ENCODE measurements around the gene SLC38A10. TPM values are rescaled to one million over a fixed set of nuclear protein-coding genes. Genes with fewer than 3 reads are reported as not detected.

The SLC38A10 gene
- polyA plus RNA-seq, 12 donors = 32.7 to 57.4 (median 40.4) TPM; not detected in 1

DNA sequence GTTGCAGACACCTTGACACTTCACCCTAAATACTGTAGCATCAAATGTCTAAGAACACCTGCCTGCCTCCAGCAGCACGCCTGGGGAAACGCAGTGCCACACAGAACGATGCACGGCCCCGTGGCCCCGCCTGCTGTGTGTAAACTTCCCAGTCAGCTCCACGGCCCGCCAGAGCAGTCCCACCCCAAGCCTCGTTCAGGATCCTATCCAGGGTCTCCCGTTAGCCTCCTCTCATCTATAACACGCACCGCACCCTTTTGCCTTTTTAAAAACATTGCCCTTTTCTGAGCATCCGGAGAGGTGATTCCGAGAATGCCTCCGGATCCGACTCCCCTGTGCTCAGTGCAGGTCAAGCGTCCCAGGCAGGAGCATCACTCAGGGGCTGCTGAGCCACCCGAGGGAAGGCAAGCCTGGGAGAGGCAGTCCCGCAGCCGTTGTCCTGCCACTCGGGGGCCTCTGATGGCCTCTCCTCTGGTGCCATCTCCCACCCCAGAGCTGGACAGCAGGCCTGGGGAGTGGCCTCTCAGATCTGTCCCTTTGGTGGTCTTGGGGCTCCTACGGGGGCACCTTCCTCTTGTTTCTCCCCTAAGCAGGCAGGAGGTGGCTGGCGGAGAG lies 37.9 kb upstream of the SLC38A10 start:
- DNase-seq = no peak

DNA sequence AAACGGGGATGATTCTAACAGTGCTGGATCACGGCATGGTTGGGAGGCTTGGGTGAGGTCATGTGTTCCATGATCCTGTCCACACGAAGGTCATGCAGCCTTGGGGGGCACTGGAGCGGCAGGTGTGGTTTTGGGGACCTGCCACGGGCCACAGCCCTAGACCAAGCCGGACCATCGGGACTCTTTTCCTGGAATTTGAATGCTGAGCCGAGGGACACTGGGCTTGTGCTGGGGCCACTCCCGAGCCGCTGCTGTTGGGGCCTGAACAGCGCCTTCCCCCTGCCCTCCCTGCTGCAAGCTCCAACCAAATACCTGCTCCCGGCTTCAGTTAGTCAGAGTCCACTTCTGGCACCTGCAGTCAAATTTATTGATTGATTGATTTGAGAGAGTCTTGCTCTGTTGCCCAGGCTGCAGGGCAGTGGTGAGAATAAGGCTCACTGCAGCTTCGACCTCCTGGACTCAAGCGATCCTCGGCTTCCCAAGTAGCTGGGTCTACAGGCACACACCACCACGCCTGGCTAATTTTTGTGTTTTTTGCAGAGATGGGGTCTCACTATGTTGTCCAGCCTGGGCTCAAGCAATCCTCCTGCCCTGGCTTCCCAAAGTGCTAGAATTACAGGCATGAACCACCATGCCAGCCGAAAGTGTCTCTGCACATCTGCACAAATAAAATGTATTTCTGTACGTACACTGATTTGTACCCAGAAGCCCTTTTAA lies 37.2 kb upstream of the SLC38A10 start:
- no peak for DNase-seq

DNA sequence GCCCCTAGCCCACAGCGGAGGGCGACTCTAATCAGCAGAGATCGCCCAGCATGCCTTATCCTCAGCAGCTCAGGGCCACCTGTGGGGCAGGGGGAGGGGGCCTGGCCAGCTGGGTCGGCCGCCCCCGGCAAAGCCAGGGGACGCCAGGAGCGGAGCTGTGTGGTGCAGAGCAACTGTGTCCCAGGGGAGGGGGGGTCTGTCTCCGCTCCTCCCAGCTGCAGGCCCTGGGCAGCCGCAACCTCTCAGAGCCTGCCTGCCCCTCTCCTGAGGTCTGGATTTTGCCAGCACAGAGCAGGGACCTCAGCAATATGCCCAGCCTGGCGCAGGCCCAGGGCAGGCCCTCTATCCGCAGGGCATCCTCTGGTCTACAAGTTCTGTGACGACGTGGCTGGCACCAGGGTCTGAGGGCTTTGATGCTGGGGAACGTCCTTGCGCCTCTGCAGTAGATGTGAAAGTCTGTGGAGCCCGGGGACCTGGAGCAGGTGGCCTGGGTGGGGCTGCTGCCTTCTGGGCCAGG lies 36.5 kb upstream of the SLC38A10 start:
- DNase-seq = no peak

DNA sequence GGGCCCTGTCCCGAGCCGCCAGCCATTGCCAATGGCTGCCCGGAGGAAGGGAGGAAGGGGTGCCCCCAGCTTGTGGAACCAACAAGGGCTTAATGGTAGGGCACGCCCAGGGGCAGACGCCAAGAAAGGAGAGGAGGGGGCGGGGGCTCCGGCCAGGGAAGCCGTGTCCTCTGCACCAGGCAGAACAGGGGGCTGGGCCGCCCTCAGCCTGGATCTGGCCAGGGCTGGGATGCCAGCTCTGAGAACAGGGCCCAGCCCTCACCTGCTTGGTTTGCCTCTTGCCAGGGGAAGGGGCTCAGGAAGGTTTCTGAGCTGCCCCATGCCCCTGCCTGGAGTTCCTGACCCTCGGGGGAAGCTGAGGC lies 35.8 kb upstream of the SLC38A10 start:
- no peak for DNase-seq

DNA sequence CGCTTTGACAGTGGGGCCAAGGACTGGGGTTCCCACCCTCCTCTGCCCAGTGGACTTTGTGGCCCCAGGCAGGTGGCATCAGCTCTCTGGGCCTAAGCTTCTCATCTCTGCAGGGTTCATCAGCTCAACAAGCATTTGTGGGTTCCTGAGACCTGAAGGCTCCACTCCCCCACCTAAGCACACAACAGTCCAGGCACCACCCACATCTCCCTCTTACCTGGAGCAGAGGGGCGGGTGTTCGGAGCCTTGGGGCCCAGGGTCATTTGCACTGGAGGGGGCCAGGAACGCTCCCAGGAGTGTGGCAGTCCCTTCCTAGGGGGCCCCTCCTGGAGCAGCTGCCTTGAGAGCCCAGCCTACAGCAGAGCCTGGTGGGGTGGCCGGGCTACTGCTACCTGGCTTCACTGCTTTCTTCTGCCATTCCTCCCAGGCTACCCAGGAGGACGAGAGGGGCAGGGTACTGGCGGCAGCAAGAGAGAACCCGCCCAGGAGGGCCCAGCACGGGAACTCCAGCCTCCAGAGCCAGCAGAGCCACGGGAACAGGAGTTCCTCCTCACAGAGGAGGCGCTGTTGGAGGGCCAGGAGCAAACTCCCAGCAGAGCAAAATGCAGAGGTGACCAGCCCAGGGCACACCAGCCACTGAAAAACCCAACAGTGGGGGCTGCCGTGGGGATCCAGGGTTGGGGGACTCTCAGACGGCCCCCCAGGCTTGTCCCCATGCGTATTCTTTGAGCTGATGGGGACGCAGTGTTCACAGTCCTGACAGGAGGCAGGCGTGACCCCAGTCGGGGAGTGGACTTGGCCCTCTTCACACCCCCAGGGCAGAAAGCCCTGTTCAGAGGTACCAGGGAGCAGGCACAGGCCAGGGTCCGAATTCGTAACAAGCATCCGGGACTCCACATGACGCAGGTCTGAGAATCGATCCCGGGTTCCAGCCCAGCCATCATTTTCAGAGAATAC lies 35.1 kb upstream of the SLC38A10 start:
- DNase-seq = no peak

DNA sequence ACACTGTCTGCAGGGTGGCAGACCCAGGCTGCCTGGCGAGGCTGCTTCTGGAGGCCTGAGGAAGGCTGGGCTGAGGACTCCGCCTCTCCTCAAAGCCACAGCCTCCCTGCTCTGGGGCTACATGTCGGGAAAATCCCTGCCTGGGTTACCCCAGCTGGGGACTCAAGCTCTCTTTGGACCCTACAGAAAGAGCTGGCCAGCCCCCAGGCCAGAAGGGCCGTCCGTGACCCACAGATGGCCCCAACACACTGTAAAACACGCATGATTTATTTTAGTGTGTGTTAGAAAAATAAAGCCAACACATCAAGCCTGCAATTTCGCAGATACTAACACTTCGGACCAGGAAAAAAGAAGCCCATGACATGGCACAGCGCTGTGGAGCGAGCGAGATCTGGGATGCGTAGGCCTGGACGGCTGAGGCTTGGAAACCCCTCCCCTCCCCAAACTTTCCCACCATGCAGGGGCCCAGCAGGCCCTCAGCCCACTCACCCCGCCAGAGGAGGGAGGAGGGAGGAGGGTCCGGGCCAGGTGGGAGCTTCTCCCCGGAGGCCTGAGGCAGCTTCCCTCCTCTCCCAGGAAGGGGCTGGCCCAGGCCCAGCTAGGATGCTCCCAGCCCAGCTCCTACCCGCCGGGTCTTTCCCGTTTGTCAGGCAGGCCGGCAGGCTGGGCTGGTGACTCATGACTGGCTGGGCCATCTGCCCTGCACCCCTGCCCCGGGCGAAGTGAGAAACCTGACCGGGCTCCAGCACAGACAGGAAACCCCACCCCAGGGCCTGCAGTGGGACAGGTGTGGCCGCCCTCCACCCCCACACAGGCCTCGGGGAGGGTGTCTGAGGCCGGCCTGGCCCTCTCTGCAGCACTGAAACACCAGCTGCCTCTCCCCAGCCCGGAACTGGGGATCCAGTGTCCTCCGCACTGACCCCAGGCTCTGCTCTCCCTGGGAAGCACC lies 34.1 kb upstream of the SLC38A10 start:
- no peak for DNase-seq

DNA sequence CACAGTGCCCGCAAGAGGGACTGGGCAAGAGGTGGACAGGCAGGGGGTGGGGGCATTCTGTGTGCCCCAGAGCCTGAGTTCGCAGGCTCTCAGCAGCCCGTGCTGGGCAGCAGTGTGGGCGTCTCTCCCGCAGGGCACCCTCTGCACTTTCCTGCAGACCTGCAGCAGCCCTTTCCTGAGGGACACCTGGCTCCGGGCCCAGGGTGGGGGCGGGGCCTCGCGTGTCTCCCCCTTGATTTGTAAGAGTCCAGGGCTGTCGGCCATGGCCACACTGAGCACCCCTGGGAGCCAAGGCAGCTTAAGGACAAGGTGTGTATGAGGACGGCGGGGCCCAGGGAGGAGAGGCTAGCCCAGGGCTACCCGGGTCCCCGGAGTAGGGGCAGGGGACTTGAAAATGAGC lies 33.4 kb upstream of the SLC38A10 start:
- no peak for DNase-seq

DNA sequence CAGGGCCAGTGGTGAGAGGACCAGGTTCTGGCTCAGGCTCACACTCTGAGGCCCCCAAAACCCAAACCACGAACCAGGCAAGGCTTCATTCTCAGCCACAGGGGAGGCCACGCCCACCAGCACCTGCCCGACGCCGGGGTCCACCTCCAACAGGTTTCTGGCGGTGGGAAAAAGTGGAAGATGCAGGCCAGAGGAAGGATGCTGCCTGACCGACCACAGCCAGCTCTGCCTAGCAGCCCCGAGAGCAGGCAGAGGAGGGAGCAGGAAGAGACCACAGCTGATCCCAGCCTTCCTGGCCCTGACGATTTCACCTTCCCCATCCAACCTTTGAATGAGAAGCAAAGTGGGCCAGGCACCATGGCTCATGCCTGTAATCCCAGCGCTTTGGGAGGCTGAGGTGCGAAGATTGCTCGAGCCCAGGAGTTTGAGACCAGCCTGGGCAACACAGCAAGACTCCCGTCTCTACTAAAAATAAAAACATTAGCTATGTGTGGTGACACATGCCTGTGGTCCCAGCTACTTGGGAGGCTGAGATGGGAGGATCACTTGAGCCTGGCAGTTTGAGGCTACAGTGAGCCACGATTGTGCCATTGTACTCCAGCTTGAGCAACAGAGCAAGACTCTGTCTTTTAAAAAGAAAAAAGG lies 30.7 kb upstream of the SLC38A10 start:
- no peak for DNase-seq

DNA sequence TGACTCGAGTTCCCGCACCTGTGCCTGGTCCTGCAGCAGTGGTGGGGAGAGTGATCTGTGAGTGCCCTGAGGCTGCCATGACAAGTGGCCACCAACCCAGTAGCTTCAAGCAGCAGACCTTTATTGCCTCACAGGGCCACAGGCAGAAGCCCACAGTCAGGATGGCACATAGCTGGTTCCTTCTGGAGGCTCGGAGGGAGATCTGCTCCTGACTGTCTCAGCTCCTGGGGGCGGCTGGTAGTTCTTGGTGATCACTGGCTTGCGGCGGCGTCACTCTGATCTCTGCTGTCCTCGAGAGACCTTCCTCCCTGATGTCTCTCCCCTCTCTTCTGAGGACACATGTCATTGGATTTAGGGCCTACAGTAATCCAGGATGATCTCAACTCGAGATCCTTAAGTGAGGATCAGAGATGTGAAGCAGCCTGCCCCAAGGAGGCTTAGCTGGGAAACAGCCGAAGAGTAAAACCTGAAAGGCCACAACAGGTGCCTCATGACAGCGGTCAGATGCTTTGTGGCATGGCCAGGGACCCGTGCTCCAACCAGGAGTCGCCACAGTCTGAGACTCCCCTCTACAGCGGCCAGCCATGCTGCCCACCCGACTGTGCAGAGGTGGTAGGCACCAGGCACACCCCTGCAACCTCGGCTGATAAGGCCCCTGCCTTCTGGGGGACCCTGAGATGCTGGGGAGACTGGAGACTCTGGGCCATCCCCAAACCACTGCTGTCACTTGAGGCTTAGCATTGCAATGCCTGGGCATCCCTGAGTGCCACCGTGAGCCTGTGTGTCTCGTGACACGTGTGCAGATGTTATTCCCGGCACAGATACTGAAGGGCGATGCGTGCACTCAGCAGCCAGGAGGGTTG lies 30.0 kb upstream of the SLC38A10 start:
- DNase-seq = no peak

DNA sequence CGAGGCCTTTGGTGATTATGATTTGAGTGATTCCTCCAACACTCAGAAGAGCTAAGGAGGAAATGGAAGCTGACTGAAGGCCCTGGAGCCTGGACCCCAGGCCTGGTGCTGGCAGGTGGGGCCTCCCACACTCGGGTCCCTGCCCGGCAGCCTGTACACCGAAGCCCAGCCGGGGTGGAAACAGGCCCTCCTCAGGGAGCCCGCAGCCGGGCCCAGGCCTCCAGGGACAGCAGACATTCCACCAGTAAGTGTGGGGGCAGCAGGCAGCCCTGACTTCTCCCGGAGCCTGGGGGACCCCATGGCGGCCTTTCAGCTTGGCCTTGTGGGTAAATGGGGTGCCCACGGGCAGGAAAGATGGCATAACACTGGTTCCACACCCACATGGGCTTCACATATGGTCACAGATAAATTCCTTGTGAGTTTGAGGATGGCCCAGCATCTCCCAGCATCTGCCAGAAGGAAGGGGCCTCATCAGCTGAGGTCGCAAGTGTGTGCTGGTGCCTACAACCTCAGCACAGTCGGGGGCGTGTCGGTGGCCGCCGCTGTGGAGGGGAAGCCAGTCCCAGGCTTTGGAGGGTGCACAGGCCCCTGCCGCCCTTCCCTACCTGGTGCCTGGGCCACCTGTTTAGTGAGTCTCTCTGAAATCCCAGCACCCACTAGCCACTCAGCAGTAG lies 29.2 kb upstream of the SLC38A10 start:
- DNase-seq = no peak

DNA sequence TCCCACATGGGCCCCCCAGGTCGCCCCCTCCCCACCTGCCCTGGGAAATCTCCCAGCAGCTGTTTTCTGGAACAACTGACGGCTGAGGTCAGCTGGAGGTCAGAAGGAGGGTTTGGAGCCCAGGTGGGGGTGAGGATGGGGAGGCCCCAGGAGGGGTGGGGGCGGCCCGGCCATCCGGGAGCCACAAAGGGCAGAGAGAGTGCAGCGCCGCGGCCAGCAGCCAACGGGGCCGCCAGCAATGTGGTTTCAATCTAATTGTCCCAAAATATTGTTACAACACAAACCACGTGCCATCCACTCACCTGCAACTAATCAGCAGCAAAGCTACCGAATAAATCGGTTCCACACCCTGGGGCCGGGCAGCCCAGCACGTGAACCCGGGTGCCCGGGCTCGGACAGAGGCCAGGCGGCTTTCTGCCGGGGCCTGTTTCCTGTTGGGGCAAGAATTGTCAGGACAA lies 28.3 kb upstream of the SLC38A10 start:
- no peak for DNase-seq

DNA sequence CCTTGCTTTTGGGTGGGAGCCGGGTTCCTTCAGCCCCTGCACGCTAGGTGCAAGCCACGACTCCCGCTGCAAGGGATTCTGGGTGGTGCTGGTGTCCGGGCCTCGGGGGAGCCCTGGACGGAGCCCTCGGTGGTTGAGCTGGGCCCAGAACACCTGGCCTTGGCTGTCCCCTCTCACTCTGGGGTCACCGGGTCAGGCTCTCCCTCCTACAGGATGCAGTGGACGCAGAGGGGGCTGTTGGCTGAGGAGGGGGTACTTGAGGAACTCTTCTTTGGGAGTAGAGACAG lies 27.9 kb upstream of the SLC38A10 start:
- no peak for DNase-seq

DNA sequence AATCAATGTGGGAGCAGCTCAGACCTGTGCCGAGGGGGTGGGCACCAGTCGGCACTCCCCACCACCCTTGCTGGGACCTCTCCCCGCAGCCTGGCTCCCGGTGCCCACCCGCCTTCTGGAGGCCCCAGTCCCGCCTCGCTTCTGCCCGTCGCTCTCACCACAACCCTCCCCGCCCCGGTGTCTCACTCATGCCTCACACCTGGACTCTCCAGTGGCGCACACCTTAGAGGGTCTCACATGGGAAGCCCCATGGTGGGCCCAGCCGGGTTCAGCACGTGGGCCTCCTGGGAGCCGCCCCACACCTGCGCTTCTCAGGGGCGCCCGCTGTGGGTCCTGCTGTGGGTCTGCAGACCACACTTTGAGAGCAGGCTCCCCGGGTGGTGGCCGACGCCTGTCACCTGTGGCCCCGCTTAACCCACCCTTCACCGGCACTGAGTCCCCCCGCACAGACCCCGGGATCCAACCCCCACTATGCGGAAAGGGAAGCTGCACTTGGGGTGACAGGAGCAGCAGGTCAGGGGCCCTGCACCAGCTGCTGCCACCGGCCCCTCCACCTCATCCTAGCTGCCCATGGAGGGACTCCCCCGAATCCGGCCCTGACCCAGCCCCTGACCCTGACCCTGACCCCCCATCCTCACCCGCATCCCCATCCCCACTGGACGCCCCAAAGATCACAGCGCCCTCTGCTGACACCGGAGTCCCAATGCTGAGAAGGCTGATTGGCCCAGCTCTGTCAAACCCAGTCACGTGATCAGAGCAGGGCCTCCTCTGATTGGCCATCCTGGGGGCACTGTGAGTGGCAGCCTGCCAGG lies 27.4 kb upstream of the SLC38A10 start:
- no peak for DNase-seq

DNA sequence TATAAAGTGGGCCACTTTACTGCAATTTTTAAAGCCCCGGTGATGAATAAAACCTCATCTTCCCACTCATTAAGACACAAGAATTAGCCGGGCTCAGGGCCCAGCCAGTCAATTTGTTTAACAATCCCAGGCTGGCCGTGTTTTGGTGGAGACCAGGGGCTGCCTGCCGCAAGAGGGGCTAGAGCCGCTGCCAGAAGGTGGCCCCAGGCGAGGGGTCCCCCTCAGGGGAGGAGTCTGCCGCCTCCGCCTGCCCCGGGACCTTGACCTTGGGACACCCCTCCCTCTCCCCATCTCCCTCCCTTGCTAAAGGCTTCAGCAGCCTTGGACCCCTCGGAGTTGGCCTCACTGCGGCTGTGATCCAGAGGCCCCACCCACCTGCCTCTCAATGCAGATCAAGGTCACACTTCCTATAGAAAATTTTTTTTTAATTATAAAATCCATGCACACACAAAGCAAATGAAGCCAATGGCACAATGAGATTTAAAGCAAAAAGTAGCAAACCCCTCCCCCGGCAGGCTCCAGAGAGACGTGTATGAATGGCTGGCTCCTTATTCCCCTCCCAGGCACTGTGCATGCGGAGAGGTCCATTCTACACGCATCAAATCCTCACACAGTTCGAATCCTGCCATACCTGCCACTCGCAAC lies 23.0 kb upstream of the SLC38A10 start:
- no peak for DNase-seq

DNA sequence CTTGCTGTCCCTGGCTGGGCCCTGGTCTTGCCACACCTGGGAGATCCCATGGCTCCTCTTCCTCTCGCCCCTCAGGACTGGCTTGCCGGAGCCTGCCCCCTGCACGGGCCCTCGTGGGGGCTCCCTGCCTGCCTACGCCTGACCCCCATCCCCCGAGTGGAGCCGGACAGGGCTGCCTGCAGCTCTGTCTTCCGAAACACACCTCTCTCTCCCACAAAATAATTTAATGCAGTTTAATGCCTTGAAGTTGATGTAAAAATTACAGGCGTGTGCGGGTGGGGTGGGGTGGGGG lies 22.4 kb upstream of the SLC38A10 start:
- no peak for DNase-seq

DNA sequence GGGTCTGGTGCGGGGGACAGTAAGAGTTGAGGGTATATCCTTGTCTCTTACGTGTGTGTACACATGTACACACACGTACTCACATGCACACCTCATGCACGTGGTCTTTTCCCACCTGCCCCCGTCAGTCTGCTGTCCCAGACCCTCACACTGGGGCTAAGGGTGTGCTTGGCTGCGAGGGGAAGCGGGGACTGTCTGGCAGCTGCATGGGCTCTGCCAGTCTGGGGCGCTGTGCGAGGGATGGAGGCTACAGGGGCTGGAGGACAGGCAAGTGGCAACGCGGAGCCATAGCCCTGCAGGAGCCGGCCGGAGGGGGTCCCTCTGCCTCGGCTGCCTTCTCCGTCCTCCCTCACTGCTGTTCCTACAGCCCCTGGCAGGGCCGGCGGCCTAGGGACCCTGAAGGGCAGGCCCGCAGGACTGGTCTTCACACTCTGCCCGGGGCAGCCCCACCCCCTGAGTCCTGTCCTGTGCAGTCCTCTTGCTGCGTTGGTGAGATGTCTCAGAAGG lies 20.8 kb upstream of the SLC38A10 start:
- no peak for DNase-seq

DNA sequence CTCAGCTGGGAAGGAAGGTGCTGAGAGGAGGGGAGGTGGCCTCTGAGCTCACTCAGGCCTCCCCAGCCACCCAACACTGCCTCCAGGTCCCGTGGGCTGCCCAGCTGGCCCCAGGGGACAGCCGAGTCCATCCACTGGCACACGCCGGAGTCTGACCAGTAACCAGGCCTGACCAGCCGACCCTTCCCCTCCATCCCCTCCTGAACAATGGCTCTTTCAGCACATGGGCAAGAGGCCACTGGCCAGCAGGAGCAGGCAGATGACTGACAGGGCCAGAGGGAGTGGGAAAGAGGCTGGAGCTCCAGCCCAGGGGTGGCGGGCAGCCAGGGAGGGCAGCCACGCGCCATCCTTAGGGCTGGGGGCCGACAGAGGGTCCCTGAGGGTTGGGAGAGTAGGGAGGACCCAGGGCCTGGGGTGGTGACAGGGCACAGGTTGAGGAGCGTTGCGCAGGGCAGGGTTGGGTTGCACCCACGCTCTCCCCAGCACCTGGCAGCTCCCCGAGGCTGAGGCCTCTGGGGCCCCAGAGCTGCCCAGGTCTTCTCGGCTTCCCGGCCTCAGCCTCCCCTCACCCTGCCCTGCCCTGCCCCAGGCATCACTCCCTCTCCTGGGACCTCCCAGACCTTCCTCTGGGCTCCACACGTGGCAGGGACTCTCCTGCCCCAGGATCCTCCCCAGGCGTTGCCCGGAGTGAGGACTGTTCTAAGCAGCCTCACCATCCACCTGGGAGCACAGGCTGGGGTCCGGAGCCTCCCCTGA lies 20.2 kb upstream of the SLC38A10 start:
- DNase-seq = no peak

Data from muscle of arm (tissue), 12 donors.